Omental fat pad (tissue), 4 donors: ENCODE data around the gene SND1. TPM values are rescaled to one million over a fixed set of nuclear protein-coding genes. Genes with fewer than 3 reads are reported as not detected.

Source experiments
- ATAC-seq: fragments of 150-250 bp; one replicate; pipeline ENCODE4 v1.9.1; 2016; ENCODE audit warnings: mild to moderate bottlenecking, moderate library complexity; ENCODE audit not compliant: low FRiP score
- DNase-seq: peaks from one replicate; pipeline ENCODE4 v3.0.0-alpha.2; 2019; ENCODE audit warnings: low spot score
- CTCF ChIP-seq, 3 donors: fragments of 450-650 bp; IDR thresholded peaks; one replicate each; pipeline ENCODE4 v1.5.1; 2016 to 2017; ENCODE audit warnings: antibody characterized with exemption in 3 of 3, mild to moderate bottlenecking in 3 of 3, moderate library complexity in 2 of 3
- total RNA-seq, 4 donors: library from RNA; depleted of rRNA; stranded (reverse); fragments of >200 nt; gene quantifications; one replicate each; pipeline ENCODE4 v1.1.0, GENCODE V29; 2016

Gene SND1
- total RNA-seq, 4 donors from 2014 or later: 90.8 to 140 (median 125) TPM

GRCh38 chr7:128112018-128112780, 460.2 kb downstream of the SND1 start:
- ATAC-seq (no peak), DNase-seq (no peak)
- no peak for TF ChIP-seq CTCF (IDR thresholded peaks at IDR 0.05)

GRCh38 chr7:128112781-128113221, 460.8 kb downstream of the SND1 start:
- DNase-seq (no peak), ATAC-seq (no peak)
- no peak for TF ChIP-seq CTCF (IDR thresholded peaks at IDR 0.05)

GRCh38 chr7:128113839-128114238, 461.8 kb downstream of the SND1 start:
- no peak for TF ChIP-seq CTCF (IDR thresholded peaks at IDR 0.05)

GRCh38 chr7:128114806-128115205, 462.8 kb downstream of the SND1 start:
- ATAC-seq (no peak), DNase-seq (no peak)
- no peak for TF ChIP-seq CTCF (IDR thresholded peaks at IDR 0.05)

More at GRCh38 chr7:128113839-128114238, 461.8 kb downstream of the SND1 start:
- DNase-seq: no peak
- no peak for ATAC-seq

GRCh38 chr7:128115336-128115820, 463.4 kb downstream of the SND1 start:
- DNase-seq: no peak
- ATAC-seq: no peak
- TF ChIP-seq CTCF (IDR thresholded peaks at IDR 0.05): no peak

- ATAC-seq (no peak), DNase-seq (no peak)
- no peak for TF ChIP-seq CTCF (IDR thresholded peaks at IDR 0.05)
Observed at GRCh38 chr7:128115821-128116723, 464.1 kb downstream of the SND1 start.
